EL (cell line): ENCODE measurements around the gene GSTM4.

Experiments used
- DNase-seq: peaks from one replicate; pipeline ENCODE4 v3.0.0-alpha.2; 2016

Gene GSTM4

GRCh38 chr1:109625176-109625575 is 30.7 kb upstream of the GSTM4 start:
- DNase-seq, result no peak

GRCh38 chr1:109625601-109626560 is 30.0 kb upstream of the GSTM4 start:
- DNase-seq, result no peak

GRCh38 chr1:109626682-109627408 is 29.1 kb upstream of the GSTM4 start:
- no peak for DNase-seq

- no peak for DNase-seq
These were observed 28.1 kb upstream of the GSTM4 start for GRCh38 chr1:109627692-109628399.

- DNase-seq, result peak; percentile 47
These were observed 27.2 kb upstream of the GSTM4 start for GRCh38 chr1:109628540-109629321.

GRCh38 chr1:109629372-109630030 is 26.4 kb upstream of the GSTM4 start:
- DNase-seq, result no peak

GRCh38 chr1:109630081-109630897 is 25.6 kb upstream of the GSTM4 start:
- DNase-seq, result no peak

- DNase-seq, result no peak
These were observed 24.9 kb upstream of the GSTM4 start for GRCh38 chr1:109630898-109631512.

- DNase-seq, result no peak
These were observed 24.1 kb upstream of the GSTM4 start for GRCh38 chr1:109631513-109632505.

- no peak for DNase-seq
These were observed 23.1 kb upstream of the GSTM4 start for GRCh38 chr1:109632671-109633346.

- no peak for DNase-seq
These were observed 21.6 kb upstream of the GSTM4 start for GRCh38 chr1:109634292-109634691.

- DNase-seq, result no peak
These were observed 20.8 kb upstream of the GSTM4 start for GRCh38 chr1:109634771-109635750.

GRCh38 chr1:109635862-109636200 is 20.1 kb upstream of the GSTM4 start:
- no peak for DNase-seq

- DNase-seq, result peak; percentile 63
These were observed 19.5 kb upstream of the GSTM4 start for GRCh38 chr1:109636201-109636952.

GRCh38 chr1:109637446-109637845 is 18.5 kb upstream of the GSTM4 start:
- DNase-seq, result no peak

GRCh38 chr1:109639063-109639840 is 16.6 kb upstream of the GSTM4 start:
- no peak for DNase-seq
